GM18868 (cell line): Measurements from ENCODE around the gene RNF123.

ENCODE experiments used
- ATAC-seq: cut with Tn5 transposase; IDR thresholded peaks from one replicate; pipeline ENCODE4 v1.9.1; 2021; ENCODE audit warnings: mild to moderate bottlenecking, moderate library complexity; ENCODE audit not compliant: unreplicated experiment

RNF123 gene

DNA sequence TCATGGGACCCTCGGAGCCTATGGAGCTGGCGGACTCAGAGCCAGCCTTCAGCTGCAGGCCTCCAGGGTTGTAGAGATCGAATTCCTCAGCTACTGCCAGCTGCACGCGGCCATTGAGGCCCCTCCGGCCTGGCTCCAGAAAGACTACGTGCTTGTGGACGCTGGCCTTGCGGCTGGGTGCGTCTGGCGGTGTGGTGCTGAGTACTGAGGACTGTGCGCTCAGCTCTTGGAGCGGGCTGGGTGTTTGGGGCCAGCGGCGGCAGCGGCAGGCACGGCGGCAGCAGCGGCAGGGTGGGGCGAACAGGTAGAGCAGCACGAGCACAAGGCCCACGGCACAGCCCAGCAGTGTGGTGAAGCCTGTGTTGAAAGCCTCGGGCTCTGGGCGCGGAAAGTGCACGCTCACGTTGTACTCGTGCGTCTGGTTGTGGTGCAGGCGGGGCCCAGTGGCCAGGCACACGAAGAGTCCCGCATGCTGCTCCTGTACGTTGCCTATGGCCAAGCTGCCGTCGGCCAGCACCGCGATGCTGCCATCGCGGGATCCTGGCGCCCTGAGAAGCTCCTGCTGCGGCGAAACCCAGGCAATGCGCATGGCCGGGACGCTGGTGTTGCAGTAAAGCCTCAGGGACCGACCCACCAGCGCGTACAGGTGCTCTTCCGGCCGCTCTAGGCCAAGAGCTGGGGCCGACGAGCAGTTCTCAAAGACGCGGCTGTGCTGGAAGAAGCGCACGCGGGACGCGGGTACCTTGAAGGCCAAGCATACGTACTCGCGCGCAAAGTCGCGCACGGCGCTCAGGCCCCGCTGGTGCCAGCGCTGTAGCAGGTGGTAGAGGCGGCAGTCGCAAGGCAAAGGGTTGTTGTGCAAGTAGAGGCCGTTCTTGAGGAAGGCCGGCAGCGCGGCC, 28.9 kb downstream of the RNF123 start:
- ATAC-seq, result no peak

- ATAC-seq, result no peak
Measured at GRCh38 chr3:49718858-49719213, 29.5 kb downstream of the RNF123 start.

GRCh38 chr3:49719214-49719884, 30.0 kb downstream of the RNF123 start, which contains the start of gene AMIGO3:
Gene AMIGO3 (minus strand): TSS chr3:49719684. CDS start chr3:49719465, 219 bp downstream.
- ATAC-seq, result peak; percentile 54

DNA sequence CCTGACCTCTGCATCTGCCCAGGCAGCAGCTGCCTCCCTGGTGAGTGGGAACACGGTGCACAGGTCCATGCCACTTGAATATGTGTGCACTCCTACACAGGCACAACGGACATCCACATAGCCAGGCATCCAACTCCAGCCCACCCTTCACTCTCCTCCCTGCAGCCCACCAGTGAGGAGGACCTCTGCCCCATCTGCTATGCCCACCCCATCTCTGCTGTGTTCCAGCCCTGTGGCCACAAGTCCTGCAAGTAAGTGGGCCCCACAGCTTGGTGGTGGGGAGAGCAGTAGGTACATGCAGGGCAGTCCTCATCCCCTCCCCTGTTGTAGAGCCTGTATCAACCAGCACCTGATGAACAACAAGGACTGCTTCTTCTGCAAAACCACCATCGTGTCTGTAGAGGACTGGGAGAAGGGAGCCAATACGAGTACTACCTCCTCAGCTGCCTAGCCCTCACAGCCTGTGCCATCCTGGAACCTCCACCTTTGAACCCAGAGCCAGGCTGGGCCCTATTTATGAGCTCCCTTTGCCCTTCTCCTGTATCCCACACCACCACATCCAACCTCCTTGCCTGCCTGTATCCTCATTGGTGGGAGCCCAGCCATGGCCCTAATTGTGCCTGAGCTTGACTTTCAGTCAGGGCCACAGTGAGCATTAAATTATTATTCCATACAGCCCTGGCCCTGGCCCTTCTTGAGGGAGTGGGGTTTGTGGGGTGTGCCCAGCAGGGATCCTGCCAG, 31.7 kb downstream of the RNF123 start:
- ATAC-seq, result no peak

GRCh38 chr3:49721596-49721895, 32.2 kb downstream of the RNF123 start:
- ATAC-seq, result no peak

DNA sequence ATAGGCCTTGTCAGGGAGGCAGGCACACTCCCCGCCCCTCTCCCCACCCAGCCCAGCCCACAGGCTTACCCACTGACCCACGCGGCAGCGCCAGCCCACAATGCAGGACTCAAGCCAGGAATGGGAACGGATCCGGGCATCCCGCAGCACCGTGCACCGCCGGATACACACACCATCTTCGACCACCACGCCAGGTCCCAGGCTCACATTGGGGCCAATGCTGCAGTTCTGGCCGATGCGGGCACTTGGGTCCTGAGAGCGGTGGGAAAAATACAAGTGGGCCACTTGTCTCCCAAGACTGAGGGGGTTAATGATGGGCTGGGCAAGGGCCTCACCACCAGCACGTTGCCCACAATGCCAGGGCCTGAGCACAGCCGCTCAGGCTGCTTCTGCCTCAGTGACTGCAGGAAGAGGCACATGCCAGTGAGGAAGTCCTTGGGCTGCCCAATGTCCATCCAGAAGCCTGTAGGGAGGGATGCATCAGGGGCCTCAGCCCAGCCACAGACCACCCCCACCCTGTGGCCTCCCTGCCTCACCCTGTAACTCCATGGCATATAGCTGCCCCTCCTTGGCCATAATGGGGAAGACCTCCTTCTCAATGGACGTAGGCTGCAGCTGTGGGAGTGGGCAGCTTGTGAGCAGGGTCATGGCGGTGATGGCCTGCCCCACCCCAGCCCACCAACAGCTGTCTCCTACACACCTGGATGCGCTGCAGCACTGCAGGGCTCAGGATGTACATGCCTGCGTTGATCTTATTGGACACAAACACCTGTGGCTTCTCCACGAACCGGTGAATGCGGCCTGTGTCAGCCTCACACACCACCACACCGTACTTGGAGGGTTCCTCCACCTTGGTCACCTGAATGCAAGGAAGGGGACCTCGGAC, 32.8 kb downstream of the RNF123 start:
- ATAC-seq, result no peak

DNA sequence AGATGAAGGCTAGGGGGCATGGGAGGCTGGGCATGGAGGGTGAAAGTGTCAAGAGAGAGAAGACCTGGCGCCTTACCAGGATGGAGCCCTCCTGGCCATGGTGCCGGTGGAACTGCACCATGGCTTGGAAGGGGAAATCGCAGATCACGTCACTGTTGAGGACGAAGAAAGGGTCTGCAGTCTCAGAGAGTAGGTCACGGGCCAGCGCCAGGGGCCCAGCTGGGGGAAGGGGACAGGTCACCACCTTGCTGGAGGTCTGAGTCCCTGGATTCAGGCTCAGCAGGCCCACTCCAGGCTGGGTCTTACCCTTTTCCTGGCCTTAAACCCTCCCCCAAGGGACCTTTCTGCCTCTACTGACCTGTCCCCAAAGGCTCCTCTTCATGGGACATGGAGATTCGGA, 33.5 kb downstream of the RNF123 start:
- no peak for ATAC-seq

GRCh38 chr3:49723296-49723627, 33.9 kb downstream of the RNF123 start:
- no peak for ATAC-seq

- peak; percentile 79 for ATAC-seq
Measured at GRCh38 chr3:49723628-49724551, 34.5 kb downstream of the RNF123 start, which contains the start of gene GMPPB. Gene GMPPB (minus strand): TSS chr3:49723951. CDS start chr3:49723726, 225 bp downstream.

DNA sequence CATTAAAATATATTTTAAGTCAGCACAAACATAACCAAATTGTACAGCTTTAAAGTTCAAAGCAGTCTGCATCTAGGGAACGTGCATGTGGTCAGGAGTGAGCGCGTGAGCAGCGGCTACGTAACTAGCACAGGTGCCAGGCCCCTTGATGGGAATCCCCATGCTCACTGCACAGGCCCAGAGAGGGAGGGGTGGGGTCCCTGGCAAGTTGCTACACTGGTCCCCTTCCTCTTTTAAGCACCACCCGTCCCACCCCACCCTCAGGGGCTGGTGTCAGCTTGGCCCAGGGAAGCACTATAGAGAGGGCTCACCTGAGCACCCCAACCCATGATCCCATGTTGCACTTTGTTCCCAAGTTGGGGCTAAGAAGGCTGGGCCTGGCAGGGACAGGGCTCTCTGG, 35.2 kb downstream of the RNF123 start:
- no peak for ATAC-seq

DNA sequence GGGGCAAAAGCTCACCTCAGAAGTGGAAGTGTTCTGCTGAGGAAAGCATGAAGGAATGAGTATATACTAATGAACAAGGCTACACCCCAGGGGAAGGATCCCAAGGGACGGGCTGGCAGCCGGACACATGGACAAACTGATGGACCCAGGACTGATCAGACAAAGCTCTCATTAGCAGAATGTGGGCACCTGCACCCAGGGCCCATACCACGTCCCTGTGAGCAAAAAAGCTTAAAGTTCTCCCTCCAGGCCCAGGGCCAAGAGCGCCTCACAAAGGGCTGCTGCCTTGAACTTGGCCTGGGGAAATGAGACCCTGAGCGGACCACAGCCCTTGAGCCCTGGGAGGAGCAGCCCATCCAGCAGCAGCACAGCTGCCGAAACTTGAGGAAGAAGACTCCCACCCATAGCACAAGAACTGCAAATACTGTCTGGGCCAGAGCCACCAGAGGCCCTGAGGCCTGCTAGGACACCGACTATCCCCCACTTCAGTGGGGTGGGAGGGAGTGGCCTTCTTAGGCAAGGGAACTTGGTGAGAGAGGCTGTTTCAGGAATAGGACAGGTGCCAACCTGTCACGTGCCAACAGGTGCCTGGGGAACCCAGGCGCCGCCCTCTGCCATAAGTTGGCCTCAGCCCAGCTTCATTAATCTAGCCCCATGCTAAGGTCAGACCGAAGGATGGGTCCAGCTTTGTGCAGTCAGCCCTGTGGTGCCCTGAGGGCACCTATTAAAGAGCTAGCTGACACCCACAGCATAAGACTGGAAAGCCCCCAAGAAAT, 36.7 kb downstream of the RNF123 start:
- ATAC-seq, result no peak

- no peak for ATAC-seq
Measured at GRCh38 chr3:49727154-49727923, 38.0 kb downstream of the RNF123 start.

DNA sequence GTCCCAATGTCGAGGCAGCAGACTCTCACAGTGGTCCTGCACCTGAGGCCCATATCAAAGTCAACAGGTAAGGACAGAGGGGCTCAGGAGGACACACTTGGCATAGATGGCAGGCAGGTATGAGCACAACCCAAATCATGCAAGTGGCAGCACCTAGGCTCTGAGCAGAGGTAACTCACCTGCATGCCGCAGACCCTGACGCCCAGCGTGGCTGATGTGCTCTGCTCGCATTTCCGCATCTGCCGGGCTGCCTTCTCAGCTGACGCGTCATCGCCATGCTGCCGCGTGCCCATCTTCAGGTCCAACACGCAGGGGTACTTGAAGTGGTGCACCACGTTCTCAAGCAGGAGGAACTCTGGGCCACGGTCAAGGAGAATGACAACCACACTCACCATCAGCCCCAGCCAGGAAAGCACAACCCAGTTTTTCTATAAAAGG, 38.6 kb downstream of the RNF123 start:
- no peak for ATAC-seq

DNA sequence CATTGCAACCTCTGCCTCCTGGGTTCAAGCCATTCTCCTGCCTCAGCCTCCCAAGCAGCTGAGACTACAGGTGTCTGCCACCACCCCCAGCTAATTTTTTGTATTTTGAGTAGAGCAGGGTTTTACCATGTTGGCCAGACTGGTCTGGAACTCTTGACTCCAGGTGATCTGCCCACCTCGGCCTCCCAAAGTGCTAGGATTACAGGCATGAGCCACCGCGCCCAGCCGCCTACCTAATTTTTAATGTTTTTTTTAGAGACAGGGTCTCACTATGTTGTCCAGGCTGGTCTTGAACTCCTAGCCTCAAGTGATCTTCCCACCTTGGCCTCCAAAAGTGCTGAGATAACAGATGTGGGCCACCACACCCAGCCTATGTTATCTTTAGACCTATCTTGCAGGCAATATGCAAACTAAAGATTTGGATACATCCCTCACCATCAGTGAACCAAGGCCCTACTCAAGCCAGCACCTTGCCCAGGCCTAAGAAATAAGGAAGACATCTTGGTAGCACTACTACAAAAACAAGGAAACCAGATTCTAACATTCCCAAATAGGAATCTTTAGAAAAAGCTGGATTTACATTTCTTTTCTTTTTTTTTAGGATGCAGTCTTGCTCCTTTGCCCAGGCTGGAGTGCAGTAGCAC, 40.7 kb downstream of the RNF123 start:
- ATAC-seq, result no peak

- ATAC-seq, result no peak
Measured at GRCh38 chr3:49732597-49732996, 43.2 kb downstream of the RNF123 start.

DNA sequence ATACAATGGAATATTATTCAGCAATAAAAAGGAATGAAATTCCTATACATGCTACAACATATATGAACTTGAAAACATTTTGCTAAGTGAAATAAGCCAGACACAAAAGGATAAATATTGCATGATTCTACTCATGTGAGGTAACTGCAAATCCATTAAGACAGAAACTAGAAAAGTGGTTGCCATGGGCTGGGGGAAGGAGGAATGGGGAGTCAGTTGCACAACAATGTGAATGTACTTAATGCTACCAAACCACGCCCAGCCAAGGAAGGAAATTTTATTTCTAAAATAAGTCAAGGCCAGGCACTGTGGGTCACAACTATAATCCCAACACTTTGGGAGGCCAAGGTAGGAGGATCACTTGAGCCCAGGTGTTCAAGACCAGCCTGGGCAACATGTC, 44.2 kb downstream of the RNF123 start:
- ATAC-seq, result no peak

DNA sequence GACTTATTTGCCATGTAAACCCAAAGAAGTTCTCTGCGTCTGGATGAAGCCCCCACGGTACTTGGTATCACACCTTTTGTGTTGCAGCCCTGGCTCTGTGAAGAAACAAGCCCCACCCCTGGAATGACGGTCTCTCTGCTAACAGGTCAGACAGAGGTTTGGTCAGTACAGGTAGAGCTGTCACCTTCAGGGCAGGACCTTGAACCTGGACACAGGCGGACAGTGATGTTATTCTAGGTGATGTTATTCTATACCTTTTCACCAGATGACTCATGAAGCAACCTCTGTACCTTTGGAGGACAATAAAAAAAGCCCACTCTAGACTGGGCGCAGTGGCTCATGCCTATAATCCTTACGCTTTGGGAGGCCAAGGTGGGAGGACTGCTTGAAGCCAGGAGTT, 45.4 kb downstream of the RNF123 start:
- no peak for ATAC-seq
